Ascending aorta (tissue), 2 donors: ENCODE results near the gene SAXO1. TPM values are rescaled to one million over a fixed set of nuclear protein-coding genes. Genes with fewer than 3 reads are reported as not detected.

Experiments
- DNase-seq, 2 donors: peaks; one replicate each; pipeline ENCODE4 v3.0.0-alpha.2; 2019; ENCODE audit warnings: low spot score in 2 of 2
- H3K27ac ChIP-seq, 2 donors: fragments of 200-600 bp; sonication (generic); one replicate each; pipeline ENCODE4 v1.5.1; 2016 to 2017; ENCODE audit warnings: mild to moderate bottlenecking in 1 of 2
- H3K27me3 ChIP-seq: fragments of 200-600 bp; sonication (generic); one replicate; pipeline ENCODE4 v1.5.1; 2017
- H3K36me3 ChIP-seq, 2 donors: fragments of 200-600 bp; sonication (generic); one replicate each; pipeline ENCODE4 v1.5.1; 2016
- H3K4me1 ChIP-seq, 2 donors: fragments of 200-600 bp; sonication (generic); one replicate each; pipeline ENCODE4 v1.5.1; 2016 to 2017; ENCODE audit warnings: mild to moderate bottlenecking in 1 of 2
- H3K4me3 ChIP-seq, 2 donors: fragments of 200-600 bp; sonication (generic); one replicate each; pipeline ENCODE4 v1.5.1; 2016 to 2017; ENCODE audit warnings: mild to moderate bottlenecking in 1 of 2
- H3K9me3 ChIP-seq, 2 donors: fragments of 200-600 bp; sonication (generic); one replicate each; pipeline ENCODE4 v1.5.1; 2016
- CTCF ChIP-seq, 3 experiments: fragments of 200-600 bp in 2 of 3; fragments of 450-650 bp in 1 of 3; sonication (generic) in 2 of 3; IDR thresholded peaks; one replicate each; pipeline ENCODE4 v1.5.1; 2016 to 2019; ENCODE audit warnings: antibody characterized with exemption in 3 of 3, mild to moderate bottlenecking in 1 of 3, moderate library complexity in 1 of 3
- intact Hi-C: fragments of 100-400 bp; cut with DNase I; formaldehyde crosslinking; loops from one replicate; pipeline ENCODE4 v1.15.1; 2023
- total RNA-seq: library from RNA; depleted of rRNA; stranded (reverse); fragments of >200 nt; gene quantifications from one replicate; pipeline ENCODE4 v1.1.0, GENCODE V29; 2016

SAXO1 gene
- total RNA-seq, 1 donor from 2014 or later, result 0.11 TPM

- DNase-seq, result no peak
- no peak overlapping the region for H3K4me3 ChIP-seq
- H3K27ac ChIP-seq, result no peak overlapping the region
- no peaks in the 10 kb centered on the region for H3K27me3 ChIP-seq
- peaks cover 8 to 18% of the 10 kb centered on the region in 2 donors for H3K36me3 ChIP-seq
- no peak for TF ChIP-seq CTCF (IDR thresholded peaks at IDR 0.05)
- no peaks in the 10 kb centered on the region for H3K9me3 ChIP-seq
- intact Hi-C loops, result no loop called here
- no peaks in the 10 kb centered on the region for H3K4me1 ChIP-seq
These were observed 145.5 kb downstream of the SAXO1 start for GRCh38 chr9:18887546-18887945.

- H3K27me3 ChIP-seq, result no peaks in the 10 kb centered on the region
- H3K9me3 ChIP-seq, result no peaks in the 10 kb centered on the region
- H3K4me1 ChIP-seq, result no peaks in the 10 kb centered on the region
- H3K27ac ChIP-seq, result no peak overlapping the region
- TF ChIP-seq CTCF (IDR thresholded peaks at IDR 0.05), result no peak
- no peak overlapping the region for H3K4me3 ChIP-seq
- DNase-seq, result no peak
- intact Hi-C loops, result no loop called here
- H3K36me3 ChIP-seq, result no peaks in the 10 kb centered on the region
These were observed 151.3 kb downstream of the SAXO1 start for GRCh38 chr9:18881758-18882157.

- Histone ChIP-seq H3K27ac (no peak overlapping the region), H3K4me1 (no peaks in the 10 kb centered on the region), H3K9me3 (no peaks in the 10 kb centered on the region), H3K36me3 (no peaks in the 10 kb centered on the region), H3K4me3 (no peak overlapping the region), H3K27me3 (no peaks in the 10 kb centered on the region)
- DNase-seq, result no peak
- intact Hi-C loops, result no loop called here
- TF ChIP-seq CTCF (IDR thresholded peaks at IDR 0.05), result no peak
These were observed 155.0 kb downstream of the SAXO1 start for GRCh38 chr9:18877984-18878383.

Other genes starting within 250 kb of the SAXO1 start
- gene RRAGA, start 16.2 kb upstream of the SAXO1 start, total RNA-seq, result 57.3 TPM
- 3.4 TPM for gene HAUS6, start 69.7 kb upstream of the SAXO1 start, total RNA-seq
- gene PLIN2, start 94.3 kb upstream of the SAXO1 start, total RNA-seq, result 132 TPM
- gene DENND4C, start 197.5 kb upstream of the SAXO1 start, total RNA-seq, result 41.5 TPM